PFSK-1 (cell line): Measurements from ENCODE around the gene MORN1.

Source experiments
- FOXP2 ChIP-seq: optimal IDR thresholded peaks from 2 replicates; pipeline ENCODE3; 2011; ENCODE audit warnings: borderline replicate concordance, control low read depth, inconsistent platforms; ENCODE audit not compliant: insufficient read depth; ENCODE audit errors: extremely low read length, extremely low read depth
- POLR2AphosphoS5 ChIP-seq: IDR thresholded peaks from 2 replicates; pipeline ENCODE4 v1.6.1; 2012; ENCODE audit warnings: low read depth, mild to moderate bottlenecking, control low read depth, low read length, moderate library complexity
- REST ChIP-seq, 2 experiments: IDR thresholded peaks; 2 replicates each; pipeline versions ENCODE4 v1.6.1 to v1.8.0; 2011 to 2012; ENCODE audit warnings: low read depth in 2 of 2, low read length in 2 of 2, control low read depth in 1 of 2, inconsistent platforms in 1 of 2, mild to moderate bottlenecking in 1 of 2, moderate library complexity in 1 of 2; ENCODE audit not compliant: insufficient read depth in 1 of 2
- SIN3A ChIP-seq: IDR thresholded peaks from 2 replicates; pipeline ENCODE4 v1.6.1; 2012; ENCODE audit warnings: mild to moderate bottlenecking, low read length, moderate library complexity, borderline replicate concordance; ENCODE audit not compliant: insufficient read depth
- TAF1 ChIP-seq: IDR thresholded peaks from 2 replicates; pipeline ENCODE4 v1.6.1; 2012; ENCODE audit warnings: low read length, control low read depth, borderline replicate concordance; ENCODE audit not compliant: insufficient read depth

Gene MORN1

GRCh38 chr1:2392686-2393085, 1.3 kb upstream of the MORN1 start:
- no peak for TF ChIP-seq TAF1
- TF ChIP-seq FOXP2: no peak

GRCh38 chr1:2391931-2392509, 666 bp upstream of the MORN1 start:
- TF ChIP-seq TAF1: no peak
- TF ChIP-seq POLR2AphosphoS5: no peak
- no peak for TF ChIP-seq SIN3A
- no peak for TF ChIP-seq FOXP2
- TF ChIP-seq REST (IDR thresholded peaks at IDR 0.05; ENCODE audit: insufficient read depth in 1 of 2, low read depth in 2 of 2, low read length in 2 of 2): no peak

DNA sequence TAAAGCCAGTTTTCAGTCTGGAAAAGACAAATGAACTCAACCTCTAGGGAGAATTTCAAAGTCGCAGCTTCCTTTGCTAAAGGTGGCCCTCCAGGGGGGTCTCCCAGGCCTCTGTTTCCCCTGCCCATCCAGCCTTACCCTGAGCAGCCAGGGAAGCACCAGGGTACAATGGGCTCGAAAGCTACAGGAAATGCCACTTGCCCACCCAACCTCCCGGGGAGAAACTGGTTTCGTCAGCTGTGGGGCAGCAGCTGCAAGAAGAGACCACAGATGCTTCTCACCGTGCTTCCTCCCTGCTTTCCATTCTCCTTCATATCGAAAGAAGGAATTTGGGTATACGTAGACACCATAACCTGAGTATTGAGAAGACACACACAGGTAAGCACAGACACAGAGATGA, 1.7 kb downstream of the MORN1 start:
- TF ChIP-seq REST (IDR thresholded peaks at IDR 0.05; ENCODE audit: insufficient read depth in 1 of 2, low read depth in 2 of 2, low read length in 2 of 2): no peak
- no peak for TF ChIP-seq SIN3A
- no peak for TF ChIP-seq FOXP2
- TF ChIP-seq POLR2AphosphoS5: no peak
- no peak for TF ChIP-seq TAF1

DNA sequence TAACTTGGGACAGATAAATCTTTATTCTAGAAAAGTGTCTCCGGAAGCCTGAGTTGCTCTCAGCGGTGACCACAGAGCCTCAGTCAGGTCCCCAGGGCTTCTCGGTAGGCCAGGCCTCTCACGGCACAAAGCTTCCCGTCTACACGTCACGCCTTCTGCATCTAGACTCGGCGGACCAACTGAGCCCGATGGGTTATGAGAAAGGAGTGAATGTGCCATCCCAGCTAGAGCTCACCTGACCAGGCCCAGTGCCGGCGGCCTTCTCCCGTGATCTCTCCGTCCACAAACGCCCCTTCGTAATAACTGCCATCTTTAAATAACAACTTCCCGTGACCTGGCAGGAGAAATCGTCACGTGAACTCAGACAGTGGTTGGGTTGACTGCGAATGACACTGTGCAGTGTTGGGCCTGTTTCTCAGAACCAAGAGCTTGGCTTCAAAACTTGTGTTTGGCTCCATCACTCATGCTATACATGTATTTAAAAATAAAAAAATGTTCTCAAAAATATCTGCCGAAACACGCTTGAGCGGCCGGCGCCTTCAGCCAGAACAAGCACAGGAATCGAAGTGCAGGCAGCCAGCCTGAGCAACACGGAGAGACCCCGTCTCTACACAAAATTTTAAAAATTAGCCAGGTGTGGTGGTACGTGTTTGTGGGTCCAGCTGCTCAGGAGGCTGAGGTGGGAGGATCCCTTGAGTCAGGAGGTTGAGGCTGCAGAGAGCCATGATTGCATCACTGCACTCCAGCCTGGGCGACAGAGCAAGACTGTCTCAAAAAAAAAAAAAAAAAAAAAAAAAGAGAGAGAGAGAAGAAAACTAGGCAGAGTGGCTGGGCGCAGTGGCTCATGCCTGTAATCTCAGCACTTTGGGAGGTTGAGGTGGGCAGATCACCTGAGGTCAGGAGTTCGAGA, 3.1 kb downstream of the MORN1 start:
- TF ChIP-seq TAF1 (no peak), POLR2AphosphoS5 (no peak), FOXP2 (no peak), SIN3A (no peak), REST (IDR thresholded peaks at IDR 0.05; ENCODE audit: insufficient read depth in 1 of 2, low read depth in 2 of 2, low read length in 2 of 2) (no peak)

GRCh38 chr1:2386636-2387611, 4.4 kb downstream of the MORN1 start:
- TF ChIP-seq SIN3A (no peak), REST (IDR thresholded peaks at IDR 0.05; ENCODE audit: insufficient read depth in 1 of 2, low read depth in 2 of 2, low read length in 2 of 2) (no peak), FOXP2 (no peak), POLR2AphosphoS5 (no peak), TAF1 (no peak)
